ENCODE data around the gene CDH13.

CDH13 gene

DNA sequence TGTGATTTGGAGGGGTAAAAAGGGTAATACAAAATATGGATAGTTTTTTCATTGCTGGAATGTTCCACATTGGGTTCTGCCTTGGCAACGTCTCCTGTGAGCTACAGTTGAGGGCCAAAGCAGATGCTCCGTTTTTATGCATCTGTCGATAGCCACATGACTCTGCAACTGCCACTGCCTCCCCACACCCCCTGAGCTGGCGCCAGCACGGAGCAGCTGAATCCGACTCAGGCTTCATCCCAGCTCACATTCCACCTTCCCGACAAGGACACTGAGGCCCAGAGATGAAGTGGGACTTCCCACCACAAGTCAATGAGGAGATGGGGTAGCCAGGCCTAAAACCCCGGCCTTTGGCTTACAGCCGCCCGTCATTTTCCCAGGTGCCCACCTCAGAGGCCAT is 334.1 kb downstream of the CDH13 start:
- DNase-seq = no peak

- no peak for DNase-seq
These were observed 336.9 kb downstream of the CDH13 start for GRCh38 chr16:82963653-82964052.

DNA sequence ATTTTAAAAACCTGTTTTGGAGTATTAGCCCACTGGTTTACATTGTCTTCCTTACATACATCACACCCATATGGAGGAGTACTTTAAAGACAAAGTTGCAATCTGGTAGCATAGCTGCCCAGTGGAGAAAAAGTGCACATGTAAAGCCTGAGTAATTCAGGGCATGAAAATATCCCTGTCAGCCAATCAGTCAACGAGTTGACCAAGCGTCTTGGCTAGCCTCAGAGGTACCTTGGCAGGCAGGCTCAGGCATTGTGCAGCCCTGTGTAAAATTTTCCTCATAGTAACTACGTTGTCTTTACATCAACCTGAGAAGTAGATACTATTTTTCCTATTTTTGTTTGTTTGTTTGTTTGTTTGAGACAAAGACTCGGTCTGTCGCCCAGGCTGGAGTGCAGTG is 339.0 kb downstream of the CDH13 start:
- DNase-seq = no peak

- no peak for DNase-seq
These were observed 340.7 kb downstream of the CDH13 start for GRCh38 chr16:82967424-82967823.

DNA sequence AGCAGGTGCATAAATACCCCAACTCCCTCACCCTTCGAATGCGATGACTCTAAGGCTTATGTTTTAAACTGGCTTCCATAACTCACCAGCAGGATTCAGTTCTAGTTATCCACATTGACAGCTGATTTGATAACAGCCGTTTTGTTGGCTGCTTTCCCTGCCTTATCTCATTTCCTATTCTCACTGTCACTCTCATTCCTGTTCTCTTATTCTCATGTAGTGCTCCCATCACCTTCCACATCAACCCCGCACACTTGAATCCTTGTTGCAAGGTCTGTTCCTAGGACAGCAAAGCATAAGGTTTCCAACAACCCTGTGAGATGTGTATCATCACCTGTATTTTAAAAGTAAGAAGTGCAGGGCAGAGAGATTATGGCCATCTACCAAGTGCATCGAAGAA is 344.4 kb downstream of the CDH13 start:
- DNase-seq = no peak

- DNase-seq = no peak
These were observed 345.7 kb downstream of the CDH13 start for GRCh38 chr16:82972331-82972919.

DNA sequence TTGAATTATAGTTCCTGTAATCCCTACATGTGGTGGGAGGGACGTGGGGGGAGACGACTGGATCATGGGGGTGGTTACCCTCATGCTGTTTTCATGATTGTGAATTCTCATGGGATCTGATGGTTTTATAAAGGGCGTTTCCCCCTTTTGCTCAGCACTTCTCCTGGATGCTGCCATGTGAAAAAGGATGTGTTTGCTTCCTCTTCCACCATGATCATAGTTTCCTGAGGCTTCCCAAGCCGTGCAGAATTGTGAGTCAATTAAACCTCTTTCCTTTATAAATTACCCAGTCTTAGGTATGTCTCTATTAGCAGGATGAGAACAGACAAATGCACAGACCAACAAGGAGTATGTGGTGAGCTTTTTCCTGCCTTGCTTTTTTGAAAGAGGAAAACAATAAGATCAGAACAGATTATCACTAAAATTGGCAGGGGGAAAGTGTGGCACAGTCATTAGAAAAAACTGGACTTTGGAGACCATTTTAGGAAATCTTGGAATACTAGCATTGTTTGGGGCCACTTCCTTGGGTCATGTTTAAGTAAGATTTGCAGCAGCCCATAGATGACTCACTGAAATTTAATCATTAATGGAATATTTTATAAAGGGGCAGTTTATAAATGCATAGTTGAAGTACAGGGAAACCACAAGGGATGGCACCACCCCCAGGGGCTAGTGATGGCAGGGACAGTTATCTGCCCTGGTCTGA is 352.8 kb downstream of the CDH13 start:
- DNase-seq = no peak

DNA sequence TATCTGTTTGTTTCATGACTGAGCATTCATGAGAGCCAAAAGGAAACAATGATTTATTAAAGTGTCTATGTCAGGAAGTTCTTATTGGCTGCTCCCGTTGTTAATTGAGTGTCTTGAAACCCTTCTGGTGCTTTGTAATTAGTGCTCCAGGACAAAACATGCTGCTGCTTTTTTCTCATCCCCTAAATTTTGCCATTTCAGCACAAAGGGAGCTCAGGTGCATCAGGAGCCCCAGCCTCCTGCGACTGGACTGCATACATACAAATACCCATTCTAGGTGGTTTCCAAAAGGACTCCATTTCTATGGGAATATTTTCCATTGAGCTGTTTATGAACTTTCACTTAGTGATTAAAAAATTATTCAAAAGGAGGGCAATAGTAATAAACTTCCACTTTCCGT is 354.0 kb downstream of the CDH13 start:
- DNase-seq = no peak

DNA sequence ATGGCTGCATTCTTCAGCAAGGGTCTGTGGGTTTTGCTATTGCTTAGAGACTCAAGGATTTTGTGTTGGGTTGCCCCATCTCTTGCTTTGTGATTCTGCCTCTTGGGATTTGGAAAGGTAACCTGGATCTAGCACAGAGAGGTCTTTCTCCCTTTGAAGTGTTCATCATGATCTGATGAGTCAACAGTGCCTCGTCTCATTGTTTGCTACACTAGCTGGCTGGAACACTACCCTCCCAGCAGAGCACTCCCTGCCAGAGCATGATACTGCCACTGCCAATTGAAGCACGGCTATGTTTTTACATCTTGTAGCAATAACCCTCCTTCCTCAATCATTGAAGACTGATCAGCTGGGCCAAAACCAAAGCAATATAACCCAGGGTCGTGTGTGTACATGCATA is 361.0 kb downstream of the CDH13 start:
- DNase-seq = no peak

GRCh38 chr16:82990155-82990554 is 363.4 kb downstream of the CDH13 start:
- no peak for DNase-seq

DNA sequence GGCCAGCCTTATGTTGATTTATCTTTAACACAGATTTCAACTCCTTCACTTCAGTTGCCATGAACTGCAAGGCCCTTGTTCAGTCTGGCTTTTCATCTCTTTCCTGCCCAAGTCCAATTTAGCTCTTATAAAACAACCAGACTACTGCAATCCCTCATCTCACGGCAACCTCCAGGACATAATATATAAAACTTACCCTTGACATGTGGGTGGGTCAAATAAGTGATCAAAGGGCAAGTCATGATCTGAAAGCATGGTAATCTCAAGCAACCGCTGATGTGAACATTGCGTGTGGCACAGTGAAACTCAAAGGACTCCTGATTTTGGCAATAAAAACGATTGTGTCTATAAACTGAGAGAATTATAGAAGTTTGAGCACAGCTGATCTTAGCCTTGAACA is 364.6 kb downstream of the CDH13 start:
- DNase-seq = no peak

- DNase-seq = no peak
These were observed 365.4 kb downstream of the CDH13 start for GRCh38 chr16:82991966-82992675.

- DNase-seq = no peak
These were observed 366.0 kb downstream of the CDH13 start for GRCh38 chr16:82992786-82993185.

- DNase-seq = no peak
These were observed 366.6 kb downstream of the CDH13 start for GRCh38 chr16:82993415-82993814.

GRCh38 chr16:82993926-82994325 is 367.2 kb downstream of the CDH13 start:
- no peak for DNase-seq

DNA sequence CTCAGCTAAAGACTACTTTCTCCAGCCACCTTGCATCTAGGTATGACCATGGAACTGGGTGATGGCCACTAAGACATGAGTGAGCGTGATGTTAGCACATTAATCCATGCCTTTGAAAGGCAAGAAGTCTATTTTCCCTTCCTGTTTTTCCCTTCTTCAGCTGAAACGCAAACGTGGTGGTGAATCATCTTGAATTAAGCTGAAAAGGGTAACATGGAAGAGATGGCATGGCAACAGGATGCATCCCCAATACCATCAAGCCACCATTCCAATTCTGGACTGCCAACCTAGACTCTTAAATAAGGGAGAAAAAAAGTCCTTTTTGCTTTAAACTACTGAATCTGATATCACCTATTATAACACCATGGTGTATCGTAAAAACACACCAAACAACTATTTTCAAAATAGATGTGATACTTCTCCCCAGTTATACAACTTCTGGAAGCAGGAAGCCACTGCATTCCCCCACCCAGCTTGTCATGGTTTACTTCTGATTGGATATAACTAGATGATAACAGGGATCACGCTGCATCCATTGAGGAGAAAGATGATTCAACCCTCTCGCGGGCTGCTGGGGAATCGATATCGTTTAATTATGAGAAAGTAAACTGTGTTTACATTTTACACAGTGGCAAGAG is 368.6 kb downstream of the CDH13 start:
- no peak for DNase-seq

GRCh38 chr16:82995924-82996441 is 369.2 kb downstream of the CDH13 start:
- DNase-seq = no peak

DNA sequence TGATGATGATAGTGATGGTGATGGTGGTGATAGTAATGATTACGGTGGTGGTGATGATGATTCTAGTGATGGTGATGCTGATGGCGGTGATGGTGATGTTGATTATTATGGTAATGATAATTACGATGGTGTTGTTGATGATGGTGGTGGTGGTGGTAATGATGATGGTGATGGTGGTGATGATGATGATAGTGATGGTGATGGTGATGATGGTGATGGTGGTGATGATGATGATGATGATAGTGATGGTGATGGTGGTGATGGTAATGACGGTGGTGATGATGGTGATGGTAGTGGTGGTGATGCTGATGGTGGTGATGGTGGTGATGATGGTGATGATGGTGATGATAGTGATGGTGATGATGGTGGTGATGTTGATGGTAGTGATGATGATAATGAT is 370.0 kb downstream of the CDH13 start:
- DNase-seq = no peak

DNA sequence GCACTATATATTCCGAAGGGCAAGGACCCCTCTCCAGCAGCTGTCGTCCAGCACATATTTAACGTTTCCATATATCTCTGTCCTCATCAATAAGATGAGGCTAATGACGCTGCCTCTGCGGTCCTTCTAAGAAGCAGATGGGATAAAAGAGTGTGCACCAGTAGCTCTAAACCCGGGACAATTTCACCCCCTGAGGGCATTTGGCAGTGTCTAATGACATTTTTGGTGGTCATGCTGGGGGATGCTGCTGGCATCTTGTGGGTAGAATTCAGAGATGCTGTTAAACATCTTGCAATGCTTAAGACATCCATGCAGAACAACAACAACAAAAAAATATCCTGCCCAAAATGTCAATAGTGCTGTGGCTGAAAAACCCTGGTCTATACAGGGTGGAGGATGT is 372.9 kb downstream of the CDH13 start:
- DNase-seq = no peak

GRCh38 chr16:83002351-83003334 is 375.9 kb downstream of the CDH13 start:
- DNase-seq = no peak

DNA sequence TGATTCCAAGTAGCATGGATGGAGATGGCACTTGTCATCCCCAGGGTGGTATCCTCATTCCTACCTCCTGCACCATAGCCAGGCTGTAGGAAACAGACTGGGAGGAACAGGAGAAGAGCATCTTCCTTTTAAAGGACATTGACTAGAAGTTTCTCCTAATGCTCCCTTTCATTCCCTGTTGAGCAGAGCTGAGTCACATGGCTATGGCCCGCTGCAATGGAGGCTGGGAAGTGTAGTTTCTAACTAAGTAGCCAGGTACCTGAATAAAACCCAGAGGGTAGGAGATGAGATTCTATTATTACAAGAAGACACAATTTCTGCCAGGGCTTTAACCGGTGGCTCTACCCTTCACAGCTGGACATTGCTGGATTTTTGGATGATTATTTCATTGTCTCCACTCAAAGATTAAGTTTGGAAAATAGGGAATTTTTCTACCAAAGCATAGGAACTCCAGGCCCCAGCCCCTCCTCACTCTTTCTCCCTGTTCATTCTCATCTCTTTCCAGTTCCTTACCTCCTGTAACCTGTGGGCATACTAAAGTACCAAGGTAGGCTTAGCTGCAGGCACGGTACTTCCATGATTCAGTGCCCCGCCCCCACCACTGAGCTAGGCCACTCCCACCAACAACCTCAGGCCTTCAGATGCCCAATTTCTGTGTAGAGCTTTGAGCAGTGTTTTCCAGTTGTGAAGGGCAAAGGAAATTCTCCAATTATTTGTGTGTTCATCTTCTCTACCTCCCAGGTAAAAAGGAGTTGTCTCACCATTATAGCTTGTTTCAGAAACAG is 378.3 kb downstream of the CDH13 start:
- no peak for DNase-seq

All from cerebellar nuclear complex (tissue), 1 donor.